SH-SY5Y (cell line): ENCODE measurements around the gene PPP1R14B.

Experiments
- GATA2 ChIP-seq: IDR thresholded peaks from 2 replicates; pipeline ENCODE4 v1.6.1; 2011; ENCODE audit warnings: mild to moderate bottlenecking, low read depth, low read length
- GATA3 ChIP-seq: IDR thresholded peaks from 2 replicates; pipeline ENCODE4 v1.6.1; 2011; ENCODE audit warnings: low read depth, mild to moderate bottlenecking, low read length, moderate library complexity

GRCh38 chr11:64220271-64220670, 26.5 kb downstream of the PPP1R14B start:
- no peak for TF ChIP-seq GATA2
- no peak for TF ChIP-seq GATA3
